CD4-positive, alpha-beta memory T cell (primary cell): Measurements from ENCODE around the gene CFAP251. TPM values are rescaled to one million over a fixed set of nuclear protein-coding genes. Genes with fewer than 3 reads are reported as not detected.

Experiments
- CTCF ChIA-PET: fragments of 350-600 bp; sonication (Branson Sonifier 250); formaldehyde crosslinking; loops from one replicate; lab custom pipeline; 2021; ENCODE audit warnings: inconsistent platforms; ENCODE audit not compliant: partially characterized antibody; lab: Charles Lee
- POLR2A ChIA-PET: fragments of 350-600 bp; sonication (Branson Sonifier 250); formaldehyde crosslinking; loops from one replicate; lab custom pipeline; 2021; ENCODE audit not compliant: partially characterized antibody; lab: Charles Lee
- DNase-seq, 5 donors: peaks; one replicate each; pipeline versions ENCODE4 v3.0.0 to v3.0.0-alpha.2; 2020 to 2022; ENCODE audit warnings: mixed read lengths in 1 of 5
- H3K27ac ChIP-seq: one replicate; pipeline ENCODE4 v1.7.0; 2013; ENCODE audit warnings: low read depth, low read length
- H3K27me3 ChIP-seq: 2 replicates; pipeline ENCODE4 v1.7.0; 2013; ENCODE audit warnings: mild to moderate bottlenecking, low read length, moderate library complexity; ENCODE audit not compliant: insufficient read depth
- H3K36me3 ChIP-seq: 2 replicates; pipeline ENCODE4 v1.7.0; 2013; ENCODE audit warnings: mild to moderate bottlenecking, low read length, moderate library complexity; ENCODE audit not compliant: insufficient read depth
- H3K4me1 ChIP-seq: 2 replicates; pipeline ENCODE4 v1.7.0; 2013; ENCODE audit warnings: mild to moderate bottlenecking, low read length, moderate library complexity; ENCODE audit not compliant: insufficient read depth
- H3K4me3 ChIP-seq, 2 donors: one replicate each; pipeline ENCODE4 v1.7.0; 2013; ENCODE audit warnings: low read length in 2 of 2, mild to moderate bottlenecking in 1 of 2
- H3K9me3 ChIP-seq, 2 donors: one replicate each; pipeline ENCODE4 v1.7.0; 2013; ENCODE audit warnings: low read length in 2 of 2, control low read depth in 1 of 2; ENCODE audit not compliant: control insufficient read depth in 1 of 2
- H3K27ac Mint-ChIP-seq, 7 donors: one replicate each; pipeline ENCODE4 v1.8.0; 2020 to 2021; ENCODE audit warnings: mixed read lengths in 7 of 7, mild to moderate bottlenecking in 6 of 7, inconsistent platforms in 3 of 7, moderate library complexity in 3 of 7
- H3K27me3 Mint-ChIP-seq, 2 donors: one replicate each; pipeline ENCODE4 v1.8.0; 2020 to 2021; ENCODE audit warnings: mixed read lengths in 2 of 2
- H3K36me3 Mint-ChIP-seq, 2 donors: one replicate each; pipeline ENCODE4 v1.8.0; 2020 to 2021; ENCODE audit warnings: mixed read lengths in 2 of 2, inconsistent platforms in 1 of 2, mild to moderate bottlenecking in 1 of 2
- H3K4me1 Mint-ChIP-seq, 4 donors: one replicate each; pipeline ENCODE4 v1.8.0; 2020 to 2021; ENCODE audit warnings: mixed read lengths in 4 of 4, mild to moderate bottlenecking in 1 of 4
- H3K4me3 Mint-ChIP-seq, 8 donors: one replicate each; pipeline ENCODE4 v1.8.0; 2020 to 2021; ENCODE audit warnings: mixed read lengths in 8 of 8, mild to moderate bottlenecking in 7 of 8, moderate library complexity in 6 of 8, inconsistent platforms in 3 of 8
- H3K9me3 Mint-ChIP-seq, 8 donors: one replicate each; pipeline ENCODE4 v1.8.0; 2020 to 2021; ENCODE audit warnings: mixed read lengths in 8 of 8, mild to moderate bottlenecking in 5 of 8, inconsistent platforms in 3 of 8, moderate library complexity in 1 of 8
- intact Hi-C: fragments of 100-400 bp; cut with micrococcal nuclease; formaldehyde crosslinking; loops from one replicate; pipeline ENCODE4 v1.15.1; 2023
- polyA plus RNA-seq, 2 donors: library from polyadenylated mRNA; unstranded; fragments of 300-500 nt; fragmentation: Illumina TruSeq; gene quantifications; one replicate each; pipeline ENCODE4 v1.2.3, GENCODE V29; 2021
- total RNA-seq, 2 experiments: library from RNA; stranded (reverse); gene quantifications; one replicate each; pipeline ENCODE4 v1.2.3, GENCODE V29; 2021

Gene CFAP251
- total and polyA plus RNA-seq, 4 experiments from 2014 or later, result 0.21 to 0.44 (median 0.23) TPM; not detected in 1

DNA sequence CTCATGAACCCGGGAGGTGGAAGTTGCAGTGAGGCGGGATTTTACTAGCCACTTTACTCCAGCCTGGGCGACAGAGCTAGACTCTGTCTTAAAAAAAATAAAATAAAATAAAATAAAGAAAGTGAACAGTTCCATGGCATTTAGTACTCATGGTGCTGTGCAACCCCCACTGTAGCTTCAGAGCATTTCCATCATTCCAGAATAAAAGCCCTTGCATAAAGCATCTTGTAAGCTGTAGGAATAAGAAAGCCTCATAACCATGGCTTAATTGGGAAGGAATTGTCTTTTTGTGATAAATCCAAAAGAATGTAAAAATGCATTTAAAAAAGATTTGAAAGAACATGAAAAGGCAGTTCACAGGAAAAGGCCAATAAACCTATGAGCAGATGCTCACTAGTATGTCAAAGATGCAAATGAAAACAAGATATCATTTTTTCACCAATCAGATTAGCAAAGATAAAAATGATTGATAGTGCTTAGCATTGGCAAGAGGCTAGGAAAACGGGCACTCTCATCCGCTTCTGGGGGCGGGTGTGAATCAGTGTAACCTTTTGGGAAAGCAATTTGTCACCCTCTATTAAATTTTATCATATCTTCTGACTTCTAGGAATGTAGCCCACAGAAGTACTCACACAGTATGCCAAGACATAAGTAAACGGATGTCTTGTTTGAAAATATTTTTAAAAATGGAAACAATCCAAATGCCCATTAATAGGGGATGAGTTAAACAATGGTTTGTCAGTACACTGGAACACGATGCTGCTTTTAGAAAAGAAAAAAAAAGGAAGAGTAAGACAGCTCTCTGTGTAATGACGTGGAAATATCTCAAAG is 46.6 kb downstream of the CFAP251 start:
- Mint-ChIP-seq H3K9me3 (no peaks in the 10 kb centered on the region), H3K4me3 (no peak overlapping the region), H3K27me3 (peaks cover 0 to 2% of the 10 kb centered on the region in 2 donors), H3K4me1 (no peaks in the 10 kb centered on the region), H3K36me3 (no peaks in the 10 kb centered on the region), H3K27ac (no peak overlapping the region)
- Histone ChIP-seq H3K27ac (no peak overlapping the region), H3K9me3 (no peaks in the 10 kb centered on the region), H3K4me3 (no peak overlapping the region), H3K4me1 (no peaks in the 10 kb centered on the region), H3K27me3 (no peaks in the 10 kb centered on the region), H3K36me3 (no peaks in the 10 kb centered on the region)
- intact Hi-C loops, result no loop called here
- DNase-seq, result no peak
- POLR2A ChIA-PET, result no interaction called here
- CTCF ChIA-PET, result no interaction called here

DNA sequence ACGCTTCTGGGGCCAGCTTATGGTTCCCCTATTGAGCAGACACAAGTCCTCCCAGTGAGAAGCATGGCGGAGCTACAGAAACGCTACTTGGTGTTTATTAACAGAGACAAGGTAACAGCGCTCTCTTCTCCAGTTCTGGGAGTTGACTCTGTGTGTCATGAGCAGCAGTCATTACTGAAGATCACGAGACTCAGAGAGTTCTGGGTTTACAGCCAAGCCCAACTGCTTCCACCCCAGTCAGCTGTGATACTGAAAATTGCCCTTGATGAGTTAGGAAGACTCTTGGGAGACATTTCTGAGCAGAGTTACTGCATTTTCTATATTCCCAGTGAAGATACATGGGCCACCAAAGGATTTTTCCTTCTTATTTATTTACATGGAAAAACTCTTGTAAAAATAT is 48.6 kb downstream of the CFAP251 start:
- POLR2A ChIA-PET, result no interaction called here
- H3K9me3 Mint-ChIP-seq, result peaks cover 0 to 2% (median under 1%) of the 10 kb centered on the region in 8 donors
- no peak overlapping the region for H3K4me3 Mint-ChIP-seq
- no peaks in the 10 kb centered on the region for H3K27me3 ChIP-seq
- peaks cover 0 to 2% of the 10 kb centered on the region in 2 donors for H3K27me3 Mint-ChIP-seq
- H3K9me3 ChIP-seq, result no peaks in the 10 kb centered on the region
- H3K27ac ChIP-seq, result no peak overlapping the region
- H3K27ac Mint-ChIP-seq, result no peak overlapping the region
- H3K36me3 ChIP-seq, result no peaks in the 10 kb centered on the region
- H3K4me3 ChIP-seq, result no peak overlapping the region
- intact Hi-C loops, result no loop called here
- no peak for DNase-seq
- peaks cover 0 to 4% of the 10 kb centered on the region in 2 donors for H3K36me3 Mint-ChIP-seq
- CTCF ChIA-PET, result no interaction called here
- no peaks in the 10 kb centered on the region for H3K4me1 Mint-ChIP-seq
- H3K4me1 ChIP-seq, result no peaks in the 10 kb centered on the region

DNA sequence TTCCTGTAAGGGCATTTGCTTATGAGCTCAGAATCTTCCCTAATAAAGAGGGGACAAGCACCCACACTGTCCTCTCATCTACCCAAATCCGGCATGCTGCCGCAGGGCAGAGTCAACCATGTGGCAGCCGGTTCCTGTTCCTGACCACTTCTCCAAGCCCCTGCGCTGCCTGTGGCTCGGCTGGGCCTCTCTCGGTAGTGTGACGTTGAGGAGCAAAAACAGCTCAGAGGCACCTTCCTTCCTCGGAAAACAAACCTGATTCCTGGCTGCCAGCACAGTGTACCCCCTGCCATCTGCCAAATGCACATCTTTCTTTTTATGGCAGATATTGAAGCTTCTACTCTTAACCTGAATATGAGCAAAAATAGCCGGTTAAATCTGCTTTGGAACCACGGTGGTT is 50.5 kb downstream of the CFAP251 start:
- no peak overlapping the region for H3K4me3 Mint-ChIP-seq
- intact Hi-C loops, result no loop called here
- H3K4me1 Mint-ChIP-seq, result no peaks in the 10 kb centered on the region
- no peak overlapping the region for H3K27ac ChIP-seq
- peak overlapping the region in 1 of 7 donors; percentile 61 for H3K27ac Mint-ChIP-seq
- no peaks in the 10 kb centered on the region for H3K36me3 ChIP-seq
- H3K27me3 Mint-ChIP-seq, result peaks cover 0 to 3% of the 10 kb centered on the region in 2 donors
- peaks cover 0 to 10% of the 10 kb centered on the region in 2 donors for H3K36me3 Mint-ChIP-seq
- no peaks in the 10 kb centered on the region for H3K27me3 ChIP-seq
- no peak for DNase-seq
- peaks cover 0 to 11% (median 7%) of the 10 kb centered on the region in 8 donors for H3K9me3 Mint-ChIP-seq
- no peaks in the 10 kb centered on the region for H3K9me3 ChIP-seq
- H3K4me1 ChIP-seq, result no peaks in the 10 kb centered on the region
- CTCF ChIA-PET, result no interaction called here
- POLR2A ChIA-PET, result no interaction called here
- H3K4me3 ChIP-seq, result no peak overlapping the region

DNA sequence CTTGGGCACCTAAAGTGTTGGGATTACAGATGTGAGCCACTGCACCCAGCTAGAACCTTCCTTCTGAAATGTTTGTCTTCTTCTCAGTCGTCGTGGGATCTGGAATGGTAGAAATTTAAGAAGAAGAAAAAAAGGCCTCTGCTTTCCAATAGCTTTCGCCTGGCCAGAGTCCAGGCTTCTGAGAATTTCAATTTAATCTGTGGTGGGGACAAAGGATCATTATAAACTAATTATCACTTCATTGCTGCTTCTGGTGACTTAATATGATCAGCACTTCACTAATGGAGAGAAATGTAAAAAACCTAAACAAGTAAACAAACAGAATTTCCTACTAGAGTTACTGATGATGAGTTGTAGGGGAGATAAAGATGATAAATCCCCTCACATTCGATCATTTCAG is 51.3 kb downstream of the CFAP251 start:
- Mint-ChIP-seq H3K4me1 (no peaks in the 10 kb centered on the region), H3K36me3 (peaks cover 0 to 14% of the 10 kb centered on the region in 2 donors), H3K27me3 (peaks cover 0 to 6% of the 10 kb centered on the region in 2 donors), H3K27ac (no peak overlapping the region), H3K9me3 (peaks cover 0 to 13% (median 8%) of the 10 kb centered on the region in 8 donors), H3K4me3 (no peak overlapping the region)
- H3K4me1 ChIP-seq, result no peaks in the 10 kb centered on the region
- POLR2A ChIA-PET, result no interaction called here
- DNase-seq, result no peak
- no peaks in the 10 kb centered on the region for H3K9me3 ChIP-seq
- H3K36me3 ChIP-seq, result no peaks in the 10 kb centered on the region
- intact Hi-C loops, result no loop called here
- H3K4me3 ChIP-seq, result no peak overlapping the region
- H3K27me3 ChIP-seq, result no peaks in the 10 kb centered on the region
- CTCF ChIA-PET, result interaction anchor here (0.5 kb wide), 1 partner anchor 101 kb away, joined by 3 read pairs; no protein-coding TSS in a partner anchor
- no peak overlapping the region for H3K27ac ChIP-seq

DNA sequence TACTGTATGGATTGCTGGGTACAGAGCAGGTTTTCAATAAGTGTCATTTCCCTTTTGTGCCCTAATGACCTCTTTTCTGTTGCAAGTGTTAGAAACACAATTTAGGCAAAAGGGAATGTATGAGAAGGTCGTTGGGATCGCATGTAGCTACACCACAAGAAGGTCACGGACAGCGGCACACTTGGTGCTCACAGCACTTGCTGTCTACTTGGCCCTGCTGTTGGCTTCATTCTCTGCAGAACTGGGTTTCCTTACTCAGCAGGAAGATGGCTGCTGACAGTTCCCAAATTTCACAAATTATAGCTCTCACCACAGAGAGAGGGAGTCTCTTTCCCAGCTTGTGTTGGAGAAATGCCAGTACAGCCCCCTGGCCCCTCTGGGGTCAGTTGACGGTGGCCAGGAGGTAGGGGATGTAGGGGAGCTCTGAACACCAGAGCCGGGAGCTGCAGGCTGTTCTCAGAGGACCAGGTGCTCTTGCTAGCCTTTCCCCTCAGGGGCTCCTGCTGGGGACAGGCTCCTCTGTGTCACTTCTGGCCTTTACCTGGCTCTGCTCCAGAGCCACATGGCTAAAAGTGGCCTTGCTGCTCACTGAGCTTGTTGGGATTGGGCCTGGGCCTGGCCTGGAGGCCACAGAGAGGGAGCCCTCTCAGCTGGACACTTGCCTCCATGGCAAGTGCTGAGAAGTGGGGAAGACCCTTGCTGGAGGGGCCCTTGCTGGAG is 52.3 kb downstream of the CFAP251 start:
- Mint-ChIP-seq H3K36me3 (peaks cover 0 to 14% of the 10 kb centered on the region in 2 donors), H3K27me3 (peaks cover 2 to 10% of the 10 kb centered on the region in 2 donors), H3K9me3 (peaks cover 0 to 13% (median 8%) of the 10 kb centered on the region in 8 donors), H3K4me3 (no peak overlapping the region), H3K4me1 (no peaks in the 10 kb centered on the region), H3K27ac (peak overlapping the region in 1 of 7 donors; percentile 52)
- POLR2A ChIA-PET, result interaction anchor here (0.5 kb wide), 1 partner anchor 13 kb away, joined by 3 read pairs; no protein-coding TSS in a partner anchor
- Histone ChIP-seq H3K27me3 (no peaks in the 10 kb centered on the region), H3K27ac (no peak overlapping the region), H3K9me3 (no peaks in the 10 kb centered on the region), H3K4me1 (no peaks in the 10 kb centered on the region), H3K36me3 (no peaks in the 10 kb centered on the region), H3K4me3 (no peak overlapping the region)
- DNase-seq, result no peak
- CTCF ChIA-PET, result no interaction called here
- intact Hi-C loops, result no loop called here

DNA sequence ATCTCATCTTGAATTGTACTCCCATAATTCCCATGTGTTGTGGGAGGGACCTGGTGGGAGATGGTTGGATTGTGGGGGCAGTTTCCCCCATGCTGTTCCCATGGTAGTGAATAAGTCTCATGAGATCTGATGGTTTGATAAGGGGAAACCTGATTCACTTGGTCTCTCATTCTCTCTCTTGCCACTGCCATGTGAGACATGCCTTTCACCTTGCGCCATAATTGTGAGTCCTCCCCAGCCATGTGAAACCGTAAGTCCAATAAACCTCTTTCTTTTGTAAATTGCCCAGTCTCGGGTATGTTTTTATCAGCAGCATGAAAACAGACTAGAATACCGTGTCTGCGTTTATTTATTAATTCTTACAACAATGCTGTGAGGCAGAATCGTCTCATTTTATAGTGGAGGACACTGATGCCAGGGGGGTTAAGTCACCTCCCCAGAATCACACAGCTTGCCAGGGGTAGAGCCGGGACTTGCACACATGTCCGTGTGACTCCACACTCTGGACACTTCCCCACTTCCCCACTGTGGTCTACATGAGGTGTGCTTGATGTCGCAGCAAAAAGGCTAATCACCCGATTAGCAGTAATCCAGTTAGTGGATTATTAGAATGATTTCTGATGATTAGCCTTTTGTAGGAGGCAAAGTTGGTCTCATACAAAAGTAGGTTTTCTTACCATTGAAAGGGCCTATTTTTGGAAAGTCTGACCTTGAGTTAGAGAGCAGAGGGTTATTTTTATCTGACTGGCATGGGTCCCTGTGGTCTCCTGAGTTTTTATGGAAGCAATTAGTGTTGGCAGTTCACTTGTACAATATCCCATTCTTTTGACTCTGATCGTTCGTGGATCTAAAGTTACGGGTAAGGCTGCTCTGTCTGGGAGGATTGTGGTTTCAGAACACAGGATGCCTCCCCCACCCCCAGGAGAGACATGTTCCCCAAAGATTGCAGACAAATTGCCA is 55.9 kb downstream of the CFAP251 start:
- ChIA-PET POLR2A (no interaction called here), CTCF (no interaction called here)
- no peaks in the 10 kb centered on the region for H3K27me3 ChIP-seq
- Mint-ChIP-seq H3K4me1 (no peaks in the 10 kb centered on the region), H3K36me3 (peaks cover 0 to 14% of the 10 kb centered on the region in 2 donors), H3K27ac (no peak overlapping the region), H3K4me3 (no peak overlapping the region), H3K27me3 (peaks cover 2 to 10% of the 10 kb centered on the region in 2 donors), H3K9me3 (peaks cover 0 to 13% (median 8%) of the 10 kb centered on the region in 8 donors)
- H3K27ac ChIP-seq, result no peak overlapping the region
- H3K4me3 ChIP-seq, result no peak overlapping the region
- no peak for DNase-seq
- intact Hi-C loops, result no loop called here
- H3K36me3 ChIP-seq, result no peaks in the 10 kb centered on the region
- no peaks in the 10 kb centered on the region for H3K9me3 ChIP-seq
- H3K4me1 ChIP-seq, result no peaks in the 10 kb centered on the region
